Neural cell (in vitro differentiated cells): ENCODE results near the gene BICD1. TPM values are rescaled to one million over a fixed set of nuclear protein-coding genes. Genes with fewer than 3 reads are reported as not detected.

ENCODE experiments used
- H2AFZ ChIP-seq: fragments of 200-600, 300-800 bp; sonication (generic), shearing (Covaris generic); 2 replicates; pipeline ENCODE4 v1.6.0; 2014; ENCODE audit warnings: low read depth, mild to moderate bottlenecking, antibody characterized with exemption, low read length, moderate library complexity
- H3F3A ChIP-seq: fragments of 200-600 bp; shearing (Covaris generic); 2 replicates; pipeline ENCODE4 v1.6.1; 2016; ENCODE audit warnings: mild to moderate bottlenecking, moderate library complexity, mixed read lengths, antibody characterized with exemption, low read length; ENCODE audit not compliant: insufficient read depth, poor library complexity, severe bottlenecking
- H3K27ac ChIP-seq: fragments of 200-600, 300-800 bp; sonication (generic), shearing (Covaris generic); 2 replicates; pipeline ENCODE4 v1.5.1; 2014; ENCODE audit warnings: mild to moderate bottlenecking, low read length, moderate library complexity
- H3K27me3 ChIP-seq: fragments of 300-800, 200-600 bp; sonication (generic), shearing (Covaris generic); 2 replicates; pipeline ENCODE4 v1.6.0; 2014; ENCODE audit warnings: mild to moderate bottlenecking, low read depth, low read length, moderate library complexity; ENCODE audit not compliant: insufficient read depth
- H3K36me3 ChIP-seq: fragments of 300-800, 200-600 bp; sonication (generic), shearing (Covaris generic); 2 replicates; pipeline ENCODE4 v1.5.1; 2014; ENCODE audit warnings: mild to moderate bottlenecking, antibody characterized with exemption, low read length, moderate library complexity; ENCODE audit not compliant: insufficient read depth
- H3K4me2 ChIP-seq: fragments of 300-800, 200-600 bp; sonication (generic), shearing (Covaris generic); 2 replicates; pipeline ENCODE4 v1.6.0; 2014; ENCODE audit warnings: mild to moderate bottlenecking, low read length
- H3K4me3 ChIP-seq: fragments of 300-800, 200-600 bp; sonication (generic), shearing (Covaris generic); 2 replicates; pipeline ENCODE4 v1.5.1; 2014; ENCODE audit warnings: mild to moderate bottlenecking, low read length, moderate library complexity
- H3K79me2 ChIP-seq: fragments of 200-600 bp; shearing (Covaris generic); replicated peaks from 2 replicates; pipeline ENCODE4 v1.6.0; 2014; ENCODE audit warnings: mild to moderate bottlenecking, low read length, moderate library complexity; ENCODE audit not compliant: insufficient read depth
- H3K9ac ChIP-seq: fragments of 300-800, 200-600 bp; sonication (generic), shearing (Covaris generic); 2 replicates; pipeline ENCODE4 v1.6.1; 2016; ENCODE audit warnings: mild to moderate bottlenecking, low read length, mixed read lengths
- H3K9me2 ChIP-seq: fragments of 200-600 bp; shearing (Covaris generic); 2 replicates; pipeline ENCODE4 v1.6.1; 2016; ENCODE audit warnings: mild to moderate bottlenecking, low read length, mixed read lengths; ENCODE audit not compliant: insufficient read depth
- H3K9me3 ChIP-seq: fragments of 200-600, 300-800 bp; sonication (generic), shearing (Covaris generic); 2 replicates; pipeline ENCODE4 v1.6.1; 2016; ENCODE audit warnings: mild to moderate bottlenecking, mixed run types, low read length, moderate library complexity, mixed read lengths
- H4K20me1 ChIP-seq: fragments of 200-600 bp; shearing (Covaris generic); 2 replicates; pipeline ENCODE4 v1.6.1; 2016; ENCODE audit warnings: mild to moderate bottlenecking, mixed run types; ENCODE audit not compliant: insufficient read depth
- EP300 ChIP-seq: fragments of 450-650 bp; conservative IDR thresholded peaks from 2 replicates; pipeline ENCODE4 v1.6.1; 2014; ENCODE audit warnings: antibody characterized with exemption, mild to moderate bottlenecking, moderate library complexity; ENCODE audit not compliant: poor library complexity, severe bottlenecking
- EZH2 ChIP-seq: fragments of 200-600, 300-800 bp; shearing (Covaris generic), sonication (generic); IDR thresholded peaks from 2 replicates; pipeline ENCODE4 v1.6.1; 2014; ENCODE audit warnings: antibody characterized with exemption, low read length, borderline replicate concordance, mild to moderate bottlenecking; ENCODE audit not compliant: insufficient read depth, poor library complexity, severe bottlenecking
- MXI1 ChIP-seq: fragments of 450-650 bp; conservative IDR thresholded peaks from 2 replicates; pipeline ENCODE4 v1.6.1; 2014; ENCODE audit warnings: antibody characterized with exemption, mild to moderate bottlenecking; ENCODE audit not compliant: poor library complexity, severe bottlenecking
- POLR2AphosphoS5 ChIP-seq: IDR thresholded peaks from 2 replicates; pipeline ENCODE4 v1.6.1; 2012
- RAD21 ChIP-seq: fragments of 450-650 bp; conservative IDR thresholded peaks from 2 replicates; pipeline ENCODE4 v1.6.1; 2014; ENCODE audit warnings: antibody characterized with exemption, mild to moderate bottlenecking, moderate library complexity
- SMC3 ChIP-seq: fragments of 450-650 bp; conservative IDR thresholded peaks from 2 replicates; pipeline ENCODE4 v1.6.1; 2014; ENCODE audit warnings: antibody characterized with exemption, mild to moderate bottlenecking, moderate library complexity; ENCODE audit not compliant: poor library complexity
- TAF1 ChIP-seq: IDR thresholded peaks from 2 replicates; pipeline ENCODE4 v1.6.1; 2012; ENCODE audit warnings: low read depth
- polyA plus RNA-seq: library from polyadenylated mRNA; depleted of rRNA; stranded (reverse); fragments of >200 nt; gene quantifications from 2 replicates; pipeline ENCODE4 v1.2.3, GENCODE V29; 2014
- TF ChIP-seq, protein P1 (sequence below): fragments of 450-650 bp; IDR thresholded peaks from 2 replicates; pipeline ENCODE4 v1.5.1; 2014; ENCODE audit warnings: antibody characterized with exemption, mild to moderate bottlenecking, moderate library complexity; ENCODE audit not compliant: poor library complexity, severe bottlenecking
- TF ChIP-seq, protein P2 (sequence below): IDR thresholded peaks from 2 replicates; pipeline ENCODE4 v1.6.1; 2012; ENCODE audit warnings: borderline replicate concordance

The BICD1 gene
- polyA plus RNA-seq, 1 donor from 2014 or later = 41.1 TPM

DNA sequence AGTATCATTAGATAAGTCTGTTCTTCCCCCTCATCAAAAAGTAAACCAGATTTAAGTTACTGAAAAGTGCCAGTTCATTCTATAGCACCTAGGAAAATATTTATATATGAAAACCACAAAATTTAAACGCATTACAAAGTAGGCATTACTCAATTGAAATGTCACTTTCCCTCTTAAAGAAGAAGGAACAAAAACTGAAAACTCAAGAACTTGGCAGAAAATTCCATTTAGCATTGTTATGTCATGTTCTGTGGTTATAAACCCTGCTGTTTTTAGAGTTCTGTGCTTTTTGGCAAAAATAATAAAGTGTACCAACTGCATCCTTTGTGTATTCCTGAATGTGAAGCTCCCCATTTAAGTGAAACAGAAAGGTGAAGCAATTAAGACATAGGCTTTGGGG is 296.3 kb downstream of the BICD1 start:
- H3K36me3 ChIP-seq = no peaks in the 10 kb centered on the region
- H3K9me3 ChIP-seq = no peaks in the 10 kb centered on the region
- no peaks in the 10 kb centered on the region for H3K9me2 ChIP-seq
- no peaks in the 10 kb centered on the region for H4K20me1 ChIP-seq
- TF ChIP-seq EP300 (no peak), TAF1 (no peak), POLR2AphosphoS5 (no peak), RAD21 (no peak), MXI1 (no peak), SMC3 (no peak), EZH2 (no peak)
- TF ChIP-seq, protein P1, sequence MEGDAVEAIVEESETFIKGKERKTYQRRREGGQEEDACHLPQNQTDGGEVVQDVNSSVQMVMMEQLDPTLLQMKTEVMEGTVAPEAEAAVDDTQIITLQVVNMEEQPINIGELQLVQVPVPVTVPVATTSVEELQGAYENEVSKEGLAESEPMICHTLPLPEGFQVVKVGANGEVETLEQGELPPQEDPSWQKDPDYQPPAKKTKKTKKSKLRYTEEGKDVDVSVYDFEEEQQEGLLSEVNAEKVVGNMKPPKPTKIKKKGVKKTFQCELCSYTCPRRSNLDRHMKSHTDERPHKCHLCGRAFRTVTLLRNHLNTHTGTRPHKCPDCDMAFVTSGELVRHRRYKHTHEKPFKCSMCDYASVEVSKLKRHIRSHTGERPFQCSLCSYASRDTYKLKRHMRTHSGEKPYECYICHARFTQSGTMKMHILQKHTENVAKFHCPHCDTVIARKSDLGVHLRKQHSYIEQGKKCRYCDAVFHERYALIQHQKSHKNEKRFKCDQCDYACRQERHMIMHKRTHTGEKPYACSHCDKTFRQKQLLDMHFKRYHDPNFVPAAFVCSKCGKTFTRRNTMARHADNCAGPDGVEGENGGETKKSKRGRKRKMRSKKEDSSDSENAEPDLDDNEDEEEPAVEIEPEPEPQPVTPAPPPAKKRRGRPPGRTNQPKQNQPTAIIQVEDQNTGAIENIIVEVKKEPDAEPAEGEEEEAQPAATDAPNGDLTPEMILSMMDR = no peak
- TF ChIP-seq, protein P2, sequence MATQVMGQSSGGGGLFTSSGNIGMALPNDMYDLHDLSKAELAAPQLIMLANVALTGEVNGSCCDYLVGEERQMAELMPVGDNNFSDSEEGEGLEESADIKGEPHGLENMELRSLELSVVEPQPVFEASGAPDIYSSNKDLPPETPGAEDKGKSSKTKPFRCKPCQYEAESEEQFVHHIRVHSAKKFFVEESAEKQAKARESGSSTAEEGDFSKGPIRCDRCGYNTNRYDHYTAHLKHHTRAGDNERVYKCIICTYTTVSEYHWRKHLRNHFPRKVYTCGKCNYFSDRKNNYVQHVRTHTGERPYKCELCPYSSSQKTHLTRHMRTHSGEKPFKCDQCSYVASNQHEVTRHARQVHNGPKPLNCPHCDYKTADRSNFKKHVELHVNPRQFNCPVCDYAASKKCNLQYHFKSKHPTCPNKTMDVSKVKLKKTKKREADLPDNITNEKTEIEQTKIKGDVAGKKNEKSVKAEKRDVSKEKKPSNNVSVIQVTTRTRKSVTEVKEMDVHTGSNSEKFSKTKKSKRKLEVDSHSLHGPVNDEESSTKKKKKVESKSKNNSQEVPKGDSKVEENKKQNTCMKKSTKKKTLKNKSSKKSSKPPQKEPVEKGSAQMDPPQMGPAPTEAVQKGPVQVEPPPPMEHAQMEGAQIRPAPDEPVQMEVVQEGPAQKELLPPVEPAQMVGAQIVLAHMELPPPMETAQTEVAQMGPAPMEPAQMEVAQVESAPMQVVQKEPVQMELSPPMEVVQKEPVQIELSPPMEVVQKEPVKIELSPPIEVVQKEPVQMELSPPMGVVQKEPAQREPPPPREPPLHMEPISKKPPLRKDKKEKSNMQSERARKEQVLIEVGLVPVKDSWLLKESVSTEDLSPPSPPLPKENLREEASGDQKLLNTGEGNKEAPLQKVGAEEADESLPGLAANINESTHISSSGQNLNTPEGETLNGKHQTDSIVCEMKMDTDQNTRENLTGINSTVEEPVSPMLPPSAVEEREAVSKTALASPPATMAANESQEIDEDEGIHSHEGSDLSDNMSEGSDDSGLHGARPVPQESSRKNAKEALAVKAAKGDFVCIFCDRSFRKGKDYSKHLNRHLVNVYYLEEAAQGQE = no peak
- H3K27ac ChIP-seq = no peak overlapping the region
- H2AFZ ChIP-seq = no peak overlapping the region
- H3K9ac ChIP-seq = no peak overlapping the region
- H3K27me3 ChIP-seq = peaks cover 21% of the 10 kb centered on the region
- H3K4me2 ChIP-seq = no peak overlapping the region
- H3K79me2 ChIP-seq = no peaks in the 10 kb centered on the region
- H3F3A ChIP-seq = no peaks in the 10 kb centered on the region
- H3K4me3 ChIP-seq = no peak overlapping the region

DNA sequence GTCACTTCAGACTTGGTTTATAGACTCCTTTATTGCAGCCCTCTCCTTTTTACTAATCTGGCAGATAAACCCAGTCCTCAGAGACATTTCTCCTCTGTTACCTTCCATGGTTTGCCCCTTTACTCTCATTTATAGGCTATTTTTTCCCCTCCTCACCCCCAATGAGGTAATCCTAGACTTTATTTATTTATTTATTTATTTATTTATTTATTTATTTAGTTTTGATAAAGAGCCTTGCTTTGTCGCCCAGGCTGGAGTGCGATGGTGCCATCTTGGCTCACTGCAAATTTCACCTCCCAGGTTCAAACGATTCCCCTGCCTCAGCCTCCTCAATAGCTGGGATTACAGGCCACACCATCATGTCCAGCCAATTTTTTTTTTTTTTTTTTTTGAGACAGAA is 301.1 kb downstream of the BICD1 start:
- H3K4me3 ChIP-seq = no peak overlapping the region
- H3K79me2 ChIP-seq = no peaks in the 10 kb centered on the region
- H3K4me2 ChIP-seq = no peak overlapping the region
- no peaks in the 10 kb centered on the region for H3K9me2 ChIP-seq
- H3K27ac ChIP-seq = no peak overlapping the region
- no peaks in the 10 kb centered on the region for H3F3A ChIP-seq
- no peaks in the 10 kb centered on the region for H4K20me1 ChIP-seq
- no peaks in the 10 kb centered on the region for H3K9me3 ChIP-seq
- H3K27me3 ChIP-seq = no peaks in the 10 kb centered on the region
- no peaks in the 10 kb centered on the region for H3K36me3 ChIP-seq
- H2AFZ ChIP-seq = no peak overlapping the region
- no peak overlapping the region for H3K9ac ChIP-seq
- no peak for TF ChIP-seq EZH2
- no peak for TF ChIP-seq TAF1
- TF ChIP-seq, protein P1 = no peak
- TF ChIP-seq MXI1 = no peak
- no peak for TF ChIP-seq RAD21
- TF ChIP-seq EP300 = no peak
- TF ChIP-seq, protein P2 = no peak
- no peak for TF ChIP-seq POLR2AphosphoS5
- no peak for TF ChIP-seq SMC3
